WTC11 (cell line): ENCODE measurements around the gene COG2. TPM values are rescaled to one million over a fixed set of nuclear protein-coding genes. Genes with fewer than 3 reads are reported as not detected.

Experiments
- ATAC-seq: fragments of 200-7000 bp; cut with Tn5 transposase; 2 replicates; pipeline ENCODE4 v1.10.0; 2021; ENCODE audit warnings: mild to moderate bottlenecking, moderate library complexity
- CTCF ChIA-PET: fragments of 300-600 bp; sonication (Branson Sonifier 250); formaldehyde crosslinking; loops from one replicate; lab custom pipeline; 2021; ENCODE audit warnings: antibody characterized with exemption; lab: Charles Lee
- POLR2A ChIA-PET: fragments of 350-600 bp; sonication (Branson Sonifier 250); formaldehyde crosslinking; loops from one replicate; lab custom pipeline; 2021; ENCODE audit warnings: antibody characterized with exemption; lab: Charles Lee
- DNase-seq: peaks from one replicate; pipeline ENCODE4 v3.0.0; 2021; ENCODE audit warnings: low spot score
- H3K27ac Mint-ChIP-seq: 2 replicates; pipeline ENCODE4 v1.8.0; 2021; ENCODE audit warnings: mixed read lengths
- H3K27me3 Mint-ChIP-seq: 2 replicates; pipeline ENCODE4 v1.8.0; 2021; ENCODE audit warnings: low read depth, mild to moderate bottlenecking, moderate library complexity, mixed read lengths
- H3K36me3 Mint-ChIP-seq: 2 replicates; pipeline ENCODE4 v1.8.0; 2021; ENCODE audit warnings: mixed read lengths
- H3K4me1 Mint-ChIP-seq: 2 replicates; pipeline ENCODE4 v1.8.0; 2022; ENCODE audit warnings: mixed read lengths
- H3K4me3 Mint-ChIP-seq: 2 replicates; pipeline ENCODE4 v1.8.0; 2021; ENCODE audit warnings: mild to moderate bottlenecking, moderate library complexity, mixed read lengths
- H3K9me3 Mint-ChIP-seq: 2 replicates; pipeline ENCODE4 v1.8.0; 2021; ENCODE audit warnings: mixed read lengths
- E2F4 ChIP-seq: sonication (generic); formaldehyde crosslinking; IDR thresholded peaks from 2 replicates; pipeline ENCODE4 v1.8.1; 2022; ENCODE audit warnings: low read depth, mild to moderate bottlenecking, moderate library complexity, missing genetic modification reagents, borderline replicate concordance
- ESRRA ChIP-seq: sonication (generic); formaldehyde crosslinking; IDR thresholded peaks from 2 replicates; pipeline ENCODE4 v1.8.1; 2022; ENCODE audit warnings: mild to moderate bottlenecking, missing genetic modification reagents, borderline replicate concordance
- GRHL2 ChIP-seq: fragments of 250-450 bp; sonication (Bioruptor Pico); IDR thresholded peaks from 2 replicates; pipeline ENCODE4 v1.8.0; 2022; ENCODE audit warnings: mild to moderate bottlenecking, moderate library complexity; ENCODE audit not compliant: insufficient replicate concordance, severe bottlenecking
- GTF2I ChIP-seq: fragments of 250-450 bp; sonication (Bioruptor Pico); conservative IDR thresholded peaks from 2 replicates; pipeline ENCODE4 v1.4.0; 2021; ENCODE audit warnings: mild to moderate bottlenecking
- JAZF1 ChIP-seq: fragments of 250-450 bp; sonication (Bioruptor Pico); IDR thresholded peaks from 2 replicates; pipeline ENCODE4 v1.9.0; 2021; ENCODE audit warnings: moderate library complexity, mild to moderate bottlenecking, inconsistent platforms
- KAT7 ChIP-seq: sonication (generic); formaldehyde crosslinking; IDR thresholded peaks from 2 replicates; pipeline ENCODE4 v1.8.1; 2023; ENCODE audit warnings: missing genetic modification reagents, mild to moderate bottlenecking, borderline replicate concordance
- MXD4 ChIP-seq: fragments of 250-450 bp; sonication (Bioruptor Pico); IDR thresholded peaks from 2 replicates; pipeline ENCODE4 v1.8.0; 2021; ENCODE audit warnings: mild to moderate bottlenecking, moderate library complexity, borderline replicate concordance
- OVOL2 ChIP-seq: fragments of 250-450 bp; sonication (Bioruptor Pico); IDR thresholded peaks from 2 replicates; pipeline ENCODE4 v1.9.0; 2021; ENCODE audit warnings: mild to moderate bottlenecking, borderline replicate concordance
- ZBTB43 ChIP-seq: sonication (generic); formaldehyde crosslinking; IDR thresholded peaks from 2 replicates; pipeline ENCODE4 v1.8.1; 2023; ENCODE audit warnings: mild to moderate bottlenecking, missing genetic modification reagents
- ZNF121 ChIP-seq: sonication (generic); formaldehyde crosslinking; IDR thresholded peaks from 2 replicates; pipeline ENCODE4 v1.8.0; 2023; ENCODE audit warnings: missing genetic modification reagents
- total RNA-seq: library from RNA; stranded (reverse); gene quantifications from 3 replicates; pipeline ENCODE4 v1.2.3, GENCODE V29; 2021
- TF ChIP-seq, protein P1 (sequence below): sonication (generic); formaldehyde crosslinking; IDR thresholded peaks from 2 replicates; pipeline ENCODE4 v1.8.1; 2023; ENCODE audit warnings: mild to moderate bottlenecking, missing genetic modification reagents, borderline replicate concordance
- TF ChIP-seq, protein P2 (sequence below): sonication (generic); formaldehyde crosslinking; IDR thresholded peaks from 2 replicates; pipeline ENCODE4 v1.8.1; 2022; ENCODE audit warnings: mild to moderate bottlenecking, missing genetic modification reagents, moderate library complexity, borderline replicate concordance
- TF ChIP-seq, protein P3 (sequence below): fragments of 250-450 bp; sonication (Bioruptor Pico); IDR thresholded peaks from 2 replicates; pipeline ENCODE4 v1.9.0; 2021; ENCODE audit warnings: mild to moderate bottlenecking, borderline replicate concordance

COG2 gene
- total RNA-seq, 1 experiment from 2014 or later = 30.9 TPM

DNA sequence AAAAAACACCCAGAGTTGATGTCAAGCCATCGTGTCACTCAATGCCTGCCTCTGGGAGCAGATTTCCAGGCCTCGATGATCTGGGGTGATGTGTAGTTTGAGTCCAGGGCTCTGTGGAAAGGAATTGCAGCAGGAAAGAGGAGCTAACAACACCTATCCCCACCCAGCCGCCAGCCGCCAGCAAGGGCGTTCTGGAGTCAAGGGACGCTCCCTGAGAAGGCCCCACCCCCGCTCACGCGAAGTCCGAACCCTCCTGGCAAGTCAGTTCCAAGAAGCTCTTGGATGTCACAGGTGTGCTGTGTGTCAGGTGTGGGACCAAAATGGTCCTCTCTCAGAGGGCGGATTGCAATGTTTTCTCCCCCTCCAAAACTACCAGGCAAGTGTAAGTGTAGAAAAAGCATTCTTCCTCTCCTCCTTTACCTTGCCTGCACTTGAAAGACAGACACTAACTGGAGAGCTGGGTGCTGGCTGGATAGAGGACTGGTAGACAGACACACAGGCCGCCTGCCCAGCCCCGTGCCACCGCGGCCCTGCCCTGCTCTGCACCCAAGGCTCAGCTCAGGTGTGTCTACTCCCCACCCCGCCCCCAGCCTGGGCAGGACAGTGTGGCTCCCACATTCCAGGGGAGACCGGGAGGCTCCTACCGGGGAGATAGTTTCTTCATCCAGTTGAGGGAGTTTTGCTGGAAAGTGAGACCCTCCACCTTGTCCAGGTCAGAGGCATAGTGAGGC, 63.2 kb downstream of the COG2 start:
- ChIA-PET CTCF (no interaction called here), POLR2A (no interaction called here)
- ATAC-seq = no peak
- H3K36me3 Mint-ChIP-seq = no peaks in the 10 kb centered on the region
- H3K27me3 Mint-ChIP-seq = peaks cover 3% of the 10 kb centered on the region; the same call in 1 of the 2 replicates
- TF ChIP-seq ZBTB43 (CRISPR knock-in tag) = no peak
- TF ChIP-seq ZNF121 = 0 out of 2 replicates have a peak, but pooled peaks have one; percentile 57
- H3K27ac Mint-ChIP-seq = no peak overlapping the region
- DNase-seq = no peak
- H3K4me3 Mint-ChIP-seq = no peak overlapping the region
- peaks cover 10% of the 10 kb centered on the region for H3K4me1 Mint-ChIP-seq
- H3K9me3 Mint-ChIP-seq = no peaks in the 10 kb centered on the region

DNA sequence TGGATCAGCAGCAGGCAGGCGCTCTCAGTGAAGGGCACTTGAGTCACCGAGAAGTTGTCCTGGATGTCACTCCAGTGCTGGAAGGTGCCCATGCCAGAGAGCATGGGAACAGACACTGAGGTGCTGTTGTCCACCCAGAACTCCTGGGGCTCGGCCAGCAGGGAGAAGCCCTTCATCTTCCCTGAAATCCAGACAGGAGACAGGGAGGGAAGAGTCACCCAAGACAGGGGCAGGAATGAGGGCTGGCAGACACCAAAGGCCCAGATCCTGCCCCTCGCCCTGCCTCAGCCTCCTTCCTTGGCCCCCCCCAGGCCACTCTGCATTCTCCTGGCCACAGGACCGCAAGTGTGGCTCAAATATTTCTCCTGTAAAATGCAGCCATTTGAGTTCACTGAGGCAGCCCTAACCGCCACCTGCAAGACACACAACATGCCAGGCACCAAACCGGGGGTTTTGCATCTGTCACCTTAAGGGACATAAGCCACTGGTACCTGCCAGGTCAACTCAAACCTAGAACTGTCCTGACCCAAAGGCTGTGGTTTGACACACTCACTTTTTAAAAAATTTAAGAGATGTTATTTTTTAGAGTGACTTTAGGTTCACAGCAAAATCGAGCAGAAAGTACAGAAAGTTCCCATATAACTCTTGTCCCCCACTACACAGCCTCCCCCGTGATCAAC, 63.9 kb downstream of the COG2 start:
- POLR2A ChIA-PET = no interaction called here
- no peak overlapping the region for H3K27ac Mint-ChIP-seq
- no peak for ATAC-seq
- no peak overlapping the region for H3K4me3 Mint-ChIP-seq
- TF ChIP-seq GTF2I (CRISPR knock-in tag) (no peak), MXD4 (no peak)
- TF ChIP-seq, protein P1, sequence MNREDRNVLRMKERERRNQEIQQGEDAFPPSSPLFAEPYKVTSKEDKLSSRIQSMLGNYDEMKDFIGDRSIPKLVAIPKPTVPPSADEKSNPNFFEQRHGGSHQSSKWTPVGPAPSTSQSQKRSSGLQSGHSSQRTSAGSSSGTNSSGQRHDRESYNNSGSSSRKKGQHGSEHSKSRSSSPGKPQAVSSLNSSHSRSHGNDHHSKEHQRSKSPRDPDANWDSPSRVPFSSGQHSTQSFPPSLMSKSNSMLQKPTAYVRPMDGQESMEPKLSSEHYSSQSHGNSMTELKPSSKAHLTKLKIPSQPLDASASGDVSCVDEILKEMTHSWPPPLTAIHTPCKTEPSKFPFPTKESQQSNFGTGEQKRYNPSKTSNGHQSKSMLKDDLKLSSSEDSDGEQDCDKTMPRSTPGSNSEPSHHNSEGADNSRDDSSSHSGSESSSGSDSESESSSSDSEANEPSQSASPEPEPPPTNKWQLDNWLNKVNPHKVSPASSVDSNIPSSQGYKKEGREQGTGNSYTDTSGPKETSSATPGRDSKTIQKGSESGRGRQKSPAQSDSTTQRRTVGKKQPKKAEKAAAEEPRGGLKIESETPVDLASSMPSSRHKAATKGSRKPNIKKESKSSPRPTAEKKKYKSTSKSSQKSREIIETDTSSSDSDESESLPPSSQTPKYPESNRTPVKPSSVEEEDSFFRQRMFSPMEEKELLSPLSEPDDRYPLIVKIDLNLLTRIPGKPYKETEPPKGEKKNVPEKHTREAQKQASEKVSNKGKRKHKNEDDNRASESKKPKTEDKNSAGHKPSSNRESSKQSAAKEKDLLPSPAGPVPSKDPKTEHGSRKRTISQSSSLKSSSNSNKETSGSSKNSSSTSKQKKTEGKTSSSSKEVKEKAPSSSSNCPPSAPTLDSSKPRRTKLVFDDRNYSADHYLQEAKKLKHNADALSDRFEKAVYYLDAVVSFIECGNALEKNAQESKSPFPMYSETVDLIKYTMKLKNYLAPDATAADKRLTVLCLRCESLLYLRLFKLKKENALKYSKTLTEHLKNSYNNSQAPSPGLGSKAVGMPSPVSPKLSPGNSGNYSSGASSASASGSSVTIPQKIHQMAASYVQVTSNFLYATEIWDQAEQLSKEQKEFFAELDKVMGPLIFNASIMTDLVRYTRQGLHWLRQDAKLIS = no peak
- TF ChIP-seq, protein P2, sequence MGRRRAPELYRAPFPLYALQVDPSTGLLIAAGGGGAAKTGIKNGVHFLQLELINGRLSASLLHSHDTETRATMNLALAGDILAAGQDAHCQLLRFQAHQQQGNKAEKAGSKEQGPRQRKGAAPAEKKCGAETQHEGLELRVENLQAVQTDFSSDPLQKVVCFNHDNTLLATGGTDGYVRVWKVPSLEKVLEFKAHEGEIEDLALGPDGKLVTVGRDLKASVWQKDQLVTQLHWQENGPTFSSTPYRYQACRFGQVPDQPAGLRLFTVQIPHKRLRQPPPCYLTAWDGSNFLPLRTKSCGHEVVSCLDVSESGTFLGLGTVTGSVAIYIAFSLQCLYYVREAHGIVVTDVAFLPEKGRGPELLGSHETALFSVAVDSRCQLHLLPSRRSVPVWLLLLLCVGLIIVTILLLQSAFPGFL = no peak
- TF ChIP-seq, all 79 proteins: peak for 0
- Mint-ChIP-seq H3K27me3 (peaks cover 3% of the 10 kb centered on the region; the same call in 1 of the 2 replicates), H3K9me3 (no peaks in the 10 kb centered on the region), H3K4me1 (peaks cover 10% of the 10 kb centered on the region), H3K36me3 (no peaks in the 10 kb centered on the region)
- DNase-seq = no peak
- CTCF ChIA-PET = no interaction called here

- Mint-ChIP-seq H3K4me3 (no peak overlapping the region), H3K36me3 (no peaks in the 10 kb centered on the region), H3K4me1 (peaks cover 10% of the 10 kb centered on the region), H3K27me3 (peaks cover 3% of the 10 kb centered on the region; the same call in 1 of the 2 replicates), H3K9me3 (no peaks in the 10 kb centered on the region), H3K27ac (no peak overlapping the region)
- ATAC-seq (no peak), DNase-seq (no peak)
- POLR2A ChIA-PET = no interaction called here
- TF ChIP-seq JAZF1 (CRISPR knock-in tag) (no peak), ESRRA (CRISPR knock-in tag) (no peak), OVOL2 (CRISPR knock-in tag) (no peak), KAT7 (CRISPR knock-in tag) (no peak), E2F4 (CRISPR knock-in tag) (no peak), GRHL2 (CRISPR knock-in tag) (no peak)
- TF ChIP-seq, protein P3, sequence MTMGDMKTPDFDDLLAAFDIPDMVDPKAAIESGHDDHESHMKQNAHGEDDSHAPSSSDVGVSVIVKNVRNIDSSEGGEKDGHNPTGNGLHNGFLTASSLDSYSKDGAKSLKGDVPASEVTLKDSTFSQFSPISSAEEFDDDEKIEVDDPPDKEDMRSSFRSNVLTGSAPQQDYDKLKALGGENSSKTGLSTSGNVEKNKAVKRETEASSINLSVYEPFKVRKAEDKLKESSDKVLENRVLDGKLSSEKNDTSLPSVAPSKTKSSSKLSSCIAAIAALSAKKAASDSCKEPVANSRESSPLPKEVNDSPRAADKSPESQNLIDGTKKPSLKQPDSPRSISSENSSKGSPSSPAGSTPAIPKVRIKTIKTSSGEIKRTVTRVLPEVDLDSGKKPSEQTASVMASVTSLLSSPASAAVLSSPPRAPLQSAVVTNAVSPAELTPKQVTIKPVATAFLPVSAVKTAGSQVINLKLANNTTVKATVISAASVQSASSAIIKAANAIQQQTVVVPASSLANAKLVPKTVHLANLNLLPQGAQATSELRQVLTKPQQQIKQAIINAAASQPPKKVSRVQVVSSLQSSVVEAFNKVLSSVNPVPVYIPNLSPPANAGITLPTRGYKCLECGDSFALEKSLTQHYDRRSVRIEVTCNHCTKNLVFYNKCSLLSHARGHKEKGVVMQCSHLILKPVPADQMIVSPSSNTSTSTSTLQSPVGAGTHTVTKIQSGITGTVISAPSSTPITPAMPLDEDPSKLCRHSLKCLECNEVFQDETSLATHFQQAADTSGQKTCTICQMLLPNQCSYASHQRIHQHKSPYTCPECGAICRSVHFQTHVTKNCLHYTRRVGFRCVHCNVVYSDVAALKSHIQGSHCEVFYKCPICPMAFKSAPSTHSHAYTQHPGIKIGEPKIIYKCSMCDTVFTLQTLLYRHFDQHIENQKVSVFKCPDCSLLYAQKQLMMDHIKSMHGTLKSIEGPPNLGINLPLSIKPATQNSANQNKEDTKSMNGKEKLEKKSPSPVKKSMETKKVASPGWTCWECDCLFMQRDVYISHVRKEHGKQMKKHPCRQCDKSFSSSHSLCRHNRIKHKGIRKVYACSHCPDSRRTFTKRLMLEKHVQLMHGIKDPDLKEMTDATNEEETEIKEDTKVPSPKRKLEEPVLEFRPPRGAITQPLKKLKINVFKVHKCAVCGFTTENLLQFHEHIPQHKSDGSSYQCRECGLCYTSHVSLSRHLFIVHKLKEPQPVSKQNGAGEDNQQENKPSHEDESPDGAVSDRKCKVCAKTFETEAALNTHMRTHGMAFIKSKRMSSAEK (CRISPR knock-in tag) = no peak
- CTCF ChIA-PET = no interaction called here
Observed at GRCh38 chr1:230706887-230707731, 64.8 kb downstream of the COG2 start.
